HG02943 (cell line): ENCODE results near the gene PTPRG.

Experiments
- ATAC-seq: cut with Tn5 transposase; IDR thresholded peaks from one replicate; pipeline ENCODE4 v1.9.1; 2021; ENCODE audit warnings: mild to moderate bottlenecking, low read depth, moderate library complexity; ENCODE audit not compliant: unreplicated experiment

Gene PTPRG

DNA sequence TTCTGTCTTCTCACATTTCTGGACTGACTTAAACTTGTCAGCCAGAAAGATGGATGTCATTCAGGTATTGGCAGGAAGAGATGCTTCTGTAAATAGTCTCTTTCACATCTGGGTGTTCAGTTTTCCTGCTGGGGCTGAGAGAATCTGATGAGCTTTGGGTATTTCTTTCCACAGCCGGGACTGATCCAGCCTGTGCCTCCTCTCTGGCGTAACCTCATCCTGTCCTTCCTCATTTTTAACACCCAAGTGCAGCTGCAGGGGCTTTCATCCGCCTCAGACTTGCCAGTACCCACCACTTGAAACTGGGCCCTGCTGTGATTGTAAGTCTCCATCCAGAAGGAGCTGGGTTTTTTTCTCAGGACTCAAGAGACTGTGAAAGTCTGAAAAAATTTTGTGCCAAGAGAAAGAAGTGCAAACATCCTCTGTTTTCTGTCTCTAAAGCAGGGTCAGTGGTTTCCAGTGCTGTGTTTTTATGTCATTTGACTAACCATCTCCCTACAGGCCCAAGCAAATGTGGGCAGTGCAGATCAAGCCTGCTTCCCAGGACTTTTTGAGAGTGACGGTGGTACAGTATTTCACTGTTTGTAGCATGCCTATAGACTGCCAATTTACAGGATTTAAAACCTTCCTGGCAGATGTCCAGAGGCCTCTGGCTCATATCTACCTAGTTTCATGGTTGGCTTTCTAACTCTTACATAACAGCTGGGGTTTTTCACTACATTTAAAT lies 342.7 kb downstream of the PTPRG start:
- no peak for ATAC-seq

DNA sequence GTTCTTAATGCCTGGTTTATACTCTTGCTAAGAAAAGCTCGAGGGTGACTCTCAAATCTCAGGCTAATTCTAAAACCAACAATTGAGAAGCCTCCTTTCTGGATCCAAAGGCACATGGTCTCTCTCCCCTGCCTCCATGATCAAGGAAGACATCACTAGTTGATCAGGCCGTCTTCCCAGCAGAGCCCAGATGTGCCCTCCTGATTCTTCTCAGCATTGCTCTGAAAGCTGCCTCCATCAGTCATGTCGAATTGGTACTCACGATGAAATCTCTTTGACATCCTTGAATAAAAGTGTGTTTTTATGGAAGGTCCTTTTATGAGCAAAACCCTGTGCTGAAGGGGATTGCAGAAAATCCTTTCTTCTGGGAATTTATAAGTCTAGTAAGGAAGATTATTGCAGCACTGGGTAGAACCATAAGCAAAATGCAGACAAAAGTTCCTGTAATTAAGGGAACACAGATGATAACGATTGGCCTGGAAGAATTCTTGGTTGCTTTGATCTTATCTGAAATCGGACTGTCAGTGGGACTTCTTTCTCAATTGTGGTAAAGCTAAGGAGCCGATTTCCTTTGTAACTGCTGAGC lies 345.9 kb downstream of the PTPRG start:
- no peak for ATAC-seq

DNA sequence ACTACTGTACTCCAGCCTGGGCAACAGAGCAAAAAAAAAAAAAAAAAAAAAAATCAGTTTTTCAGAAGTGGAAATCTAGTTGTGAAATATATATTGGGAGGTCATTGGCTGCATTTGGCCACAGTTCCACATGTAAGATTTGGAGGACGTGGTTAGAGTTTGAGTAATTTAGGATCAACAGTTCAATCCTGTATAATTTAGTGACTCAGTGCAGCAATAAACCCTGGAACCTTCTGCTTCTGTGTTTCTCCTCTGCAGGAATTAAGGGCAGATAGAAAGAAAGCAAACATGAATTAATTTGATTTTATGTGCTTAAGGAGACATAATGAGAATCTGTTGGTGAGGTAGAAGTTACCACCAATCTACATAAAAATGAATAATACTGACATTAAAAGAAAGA lies 347.0 kb downstream of the PTPRG start:
- no peak for ATAC-seq

DNA sequence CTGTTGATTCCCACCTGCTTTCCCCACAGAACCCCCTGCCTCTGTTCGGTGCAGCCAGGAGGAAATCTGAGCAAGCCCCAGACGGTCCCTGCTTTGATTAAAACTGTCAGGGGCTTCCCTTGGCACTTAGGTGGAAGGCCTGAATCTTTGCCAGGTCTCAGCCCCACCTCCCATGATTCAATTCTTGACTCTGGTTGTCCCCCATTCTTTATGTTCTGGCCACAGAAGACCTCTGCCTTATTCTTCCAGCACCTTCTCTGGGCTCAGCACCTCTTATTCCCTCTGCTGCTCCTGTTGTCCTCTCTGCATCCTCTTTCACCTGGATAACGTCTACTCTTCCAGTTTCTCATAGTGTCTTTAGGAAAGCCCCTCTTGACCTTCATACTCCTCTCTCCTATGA lies 349.4 kb downstream of the PTPRG start:
- no peak for ATAC-seq

DNA sequence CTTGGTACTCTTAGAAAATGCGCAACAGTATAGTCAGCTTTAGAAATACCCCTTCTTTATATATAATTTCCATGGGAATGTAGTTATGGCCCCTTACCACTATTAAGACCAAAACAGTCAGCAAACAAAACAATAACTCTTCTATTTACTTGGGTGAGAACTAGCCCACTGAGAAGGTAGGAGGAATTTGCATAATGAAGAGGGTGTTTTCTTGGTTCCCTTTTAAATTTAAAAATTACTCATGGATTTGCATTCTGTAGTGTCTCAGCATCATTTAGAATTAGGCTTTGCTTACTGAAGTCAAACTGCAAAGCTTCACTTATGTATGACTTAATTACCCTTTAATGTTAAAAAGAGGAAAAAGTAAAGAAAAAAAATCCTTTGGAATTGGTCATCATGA lies 350.8 kb downstream of the PTPRG start:
- peak; percentile 65 for ATAC-seq

DNA sequence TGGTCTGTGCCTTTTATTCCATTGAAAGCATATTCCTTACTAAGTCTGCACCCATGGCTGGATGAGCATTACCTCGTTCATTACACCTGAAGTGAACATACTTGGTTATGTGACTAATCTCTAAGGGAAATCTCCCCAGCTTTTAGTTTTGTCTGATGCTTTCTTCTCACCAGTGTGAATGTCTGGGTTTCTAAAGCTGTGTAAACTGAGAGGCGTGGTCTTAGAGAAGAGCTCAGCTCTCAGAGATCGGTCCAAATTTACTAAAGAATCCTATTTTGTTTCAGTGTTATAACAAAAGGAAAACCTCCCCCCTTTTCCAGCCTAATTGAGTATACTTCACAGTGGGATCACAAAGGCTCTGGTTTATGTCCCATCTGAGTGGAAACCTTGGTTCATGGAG lies 352.3 kb downstream of the PTPRG start:
- ATAC-seq = no peak

DNA sequence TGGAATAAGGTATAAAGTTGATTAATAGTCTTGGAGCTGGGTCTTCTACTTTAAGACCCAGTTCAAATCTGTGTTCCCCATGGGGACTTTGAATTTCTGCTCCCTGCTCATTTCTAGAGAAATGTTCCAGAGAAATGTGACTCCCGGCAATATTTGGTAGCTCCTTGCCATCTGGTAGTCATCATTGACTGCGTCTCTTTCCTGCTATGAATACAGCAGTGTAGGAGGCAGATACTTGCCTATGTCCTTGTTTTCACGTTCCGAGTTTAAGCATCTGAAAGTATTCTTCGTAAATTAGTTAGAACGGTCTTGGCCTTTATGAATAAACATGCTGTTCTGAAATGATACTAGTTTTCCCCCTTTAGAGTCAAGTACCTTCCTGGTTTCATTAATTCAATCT lies 352.9 kb downstream of the PTPRG start:
- no peak for ATAC-seq

DNA sequence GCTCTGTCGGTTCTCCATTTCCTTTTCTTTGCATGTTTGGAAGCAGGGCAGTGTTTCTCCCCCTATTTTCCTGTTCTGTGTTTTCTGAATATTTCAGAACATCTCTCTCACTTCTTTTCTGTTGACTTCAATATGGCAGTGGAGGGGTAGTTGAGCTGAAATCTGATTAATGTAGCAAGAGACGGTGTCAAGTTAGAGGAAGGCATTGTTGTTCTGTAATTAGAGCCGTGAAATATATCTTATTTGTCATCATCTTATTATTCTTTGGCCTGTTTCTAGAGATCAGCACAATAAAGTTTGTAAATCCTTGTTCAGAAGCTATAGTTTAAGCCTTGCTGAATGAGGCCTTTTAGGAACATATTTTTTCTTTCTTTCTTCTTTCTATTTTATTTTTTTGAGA lies 353.9 kb downstream of the PTPRG start:
- ATAC-seq = no peak

DNA sequence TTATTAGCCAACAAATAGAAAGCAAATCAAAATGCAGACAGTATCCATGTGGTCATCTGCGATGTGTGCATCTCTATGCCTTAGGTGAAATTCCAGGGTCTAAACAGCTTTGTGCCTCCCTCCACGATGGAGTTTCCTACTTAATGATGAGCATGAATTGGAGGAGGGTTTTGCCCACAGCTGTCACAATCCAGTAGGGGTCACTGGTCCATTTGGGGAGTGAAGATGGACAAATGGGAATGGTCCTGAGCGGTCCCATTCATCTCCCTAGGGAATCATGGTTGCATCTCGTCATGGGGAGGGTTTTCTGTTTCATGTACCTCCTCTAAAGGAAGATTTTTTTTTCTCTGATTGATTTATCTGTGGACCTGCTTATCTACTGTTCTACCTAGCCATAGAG lies 358.0 kb downstream of the PTPRG start:
- ATAC-seq = no peak

DNA sequence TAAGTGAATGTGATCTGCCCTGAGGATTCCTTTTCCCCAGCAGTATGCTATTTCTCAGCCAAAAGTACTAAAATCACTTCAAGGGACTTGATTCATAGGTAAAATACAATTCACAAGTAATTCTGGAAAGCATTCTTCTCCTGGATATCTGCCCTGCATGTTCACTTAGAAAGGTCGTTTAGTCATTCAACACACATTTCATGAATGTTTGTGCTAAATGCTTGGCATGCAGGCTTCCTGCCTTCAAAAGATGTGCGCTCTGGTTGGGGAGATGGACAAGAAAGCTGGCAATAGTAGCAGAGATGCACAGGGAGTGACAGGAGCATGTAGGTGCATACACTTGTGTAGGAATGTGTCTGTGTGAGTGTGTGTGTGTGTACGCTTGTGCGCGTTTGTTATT lies 360.7 kb downstream of the PTPRG start:
- ATAC-seq = no peak

DNA sequence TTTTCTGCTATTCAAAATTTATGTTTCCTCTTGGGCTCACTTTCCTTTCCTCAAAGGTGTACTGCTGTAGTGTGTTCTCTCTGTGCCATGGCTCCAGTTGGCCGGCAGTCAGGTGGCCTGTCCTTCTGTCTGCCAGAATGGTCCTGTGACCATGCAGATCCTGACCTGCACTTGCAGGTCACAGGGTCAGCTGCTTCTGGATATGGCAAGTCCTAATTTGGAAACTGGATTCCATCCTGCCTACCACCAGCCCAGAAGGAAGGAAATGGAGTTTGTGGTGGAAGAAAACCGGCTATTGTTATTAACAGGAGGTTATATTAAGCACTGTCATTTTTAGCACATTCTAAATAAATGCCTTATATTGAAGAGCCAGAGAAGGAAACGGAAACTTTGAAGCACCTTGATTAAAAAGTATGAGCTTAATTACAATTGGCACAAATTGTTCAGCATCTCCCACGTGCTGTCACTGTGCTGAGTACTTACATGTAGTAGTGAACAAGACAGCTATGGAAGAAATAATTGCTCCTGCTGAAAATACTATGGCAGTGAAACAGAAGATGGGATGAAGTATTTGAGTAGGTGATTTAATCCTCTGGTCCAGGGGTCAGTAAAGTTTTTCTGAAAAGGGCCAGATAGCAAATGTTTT lies 362.8 kb downstream of the PTPRG start:
- ATAC-seq = no peak

DNA sequence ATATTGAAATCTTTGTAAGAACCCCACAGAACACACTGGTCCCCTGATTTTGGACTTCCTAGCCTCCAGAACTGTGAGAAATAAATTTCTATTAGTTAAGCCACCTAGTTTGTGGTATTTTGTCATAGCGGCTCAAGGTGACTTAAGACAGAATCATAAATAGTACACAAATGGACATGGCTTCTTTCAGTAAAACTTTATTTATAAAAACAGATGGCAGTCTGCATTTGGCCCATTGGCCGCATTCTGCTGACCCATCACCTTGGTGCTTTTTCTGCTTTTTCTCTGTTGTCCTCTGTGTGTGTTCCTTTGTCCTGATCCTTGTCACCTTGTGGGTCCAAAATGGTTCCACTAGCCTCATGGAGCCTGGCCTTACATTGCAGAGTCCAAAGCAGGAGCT lies 363.6 kb downstream of the PTPRG start:
- ATAC-seq = no peak

DNA sequence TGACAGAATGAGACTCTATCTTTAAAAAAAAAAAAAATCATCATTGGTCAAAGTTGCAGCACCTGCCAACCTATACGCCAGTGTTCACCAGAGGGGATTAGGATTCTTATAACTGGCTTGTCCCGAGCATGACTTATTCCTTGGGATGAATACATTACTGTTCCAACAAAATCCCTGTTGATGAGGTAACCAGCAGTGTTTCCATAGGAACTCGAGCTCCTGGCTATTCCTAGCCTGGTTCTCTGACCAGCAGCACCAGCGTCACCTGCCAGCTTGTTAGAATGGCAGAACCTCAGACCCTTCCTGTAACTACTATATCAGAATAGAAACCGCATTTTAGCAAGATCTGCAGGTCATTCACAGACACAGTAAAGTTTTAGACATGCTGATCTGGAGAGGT lies 364.4 kb downstream of the PTPRG start:
- ATAC-seq = no peak

DNA sequence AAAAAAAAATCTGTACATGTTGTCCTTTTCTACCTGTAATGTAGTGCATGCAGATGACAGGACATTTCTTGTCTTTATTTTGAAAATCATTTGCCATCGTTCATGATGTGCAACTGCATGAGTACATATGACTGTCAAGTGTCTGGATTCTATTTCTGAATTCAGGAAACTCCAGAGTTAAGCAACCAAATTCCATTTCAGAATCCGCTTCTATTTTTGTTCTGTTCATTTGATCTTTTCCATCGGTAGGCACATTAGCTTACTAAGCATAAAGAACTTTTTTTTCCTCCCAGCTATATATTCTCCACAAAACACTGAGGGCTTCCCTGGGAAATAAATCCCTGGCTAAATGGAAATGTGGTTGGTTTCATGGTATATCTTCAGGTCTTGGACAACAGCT lies 365.6 kb downstream of the PTPRG start:
- ATAC-seq = no peak

DNA sequence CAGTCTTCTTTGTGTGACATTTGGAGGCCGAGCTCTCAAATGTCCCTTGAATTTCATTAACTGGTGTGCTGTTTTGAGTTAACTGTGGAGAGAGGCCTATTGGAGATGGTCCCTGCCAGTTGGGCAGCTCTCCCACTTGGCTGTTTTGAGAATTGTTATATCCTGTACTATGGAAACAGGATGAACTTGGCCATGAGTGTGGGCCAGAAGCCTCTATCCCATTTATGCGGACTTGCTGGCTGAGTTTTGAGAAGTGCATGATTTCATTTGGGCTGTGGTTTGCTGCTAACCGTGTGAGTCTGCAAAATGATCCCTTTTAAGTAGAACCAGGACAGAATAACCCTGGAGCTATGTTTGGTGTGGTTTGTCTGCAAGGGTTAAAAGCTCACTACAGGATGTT lies 366.0 kb downstream of the PTPRG start:
- no peak for ATAC-seq

DNA sequence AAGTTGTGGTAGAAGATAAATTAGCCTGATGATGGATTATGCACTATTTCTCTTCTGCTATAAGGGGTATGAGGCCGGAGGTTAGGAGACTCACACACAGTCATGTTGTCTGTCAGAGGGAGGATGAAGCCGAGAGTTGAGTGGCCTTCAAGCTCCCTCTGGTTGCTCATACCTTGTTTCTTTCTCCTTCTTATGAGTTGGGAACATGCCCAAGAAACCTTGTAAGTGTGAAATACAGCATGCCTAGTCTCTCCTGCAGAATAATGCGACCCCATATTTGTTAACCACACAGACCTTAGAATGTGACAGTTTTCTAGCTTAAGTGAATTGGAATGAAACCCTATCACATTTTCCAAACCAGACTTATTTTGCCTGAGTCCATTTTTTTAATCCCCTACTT lies 366.7 kb downstream of the PTPRG start:
- ATAC-seq = no peak

DNA sequence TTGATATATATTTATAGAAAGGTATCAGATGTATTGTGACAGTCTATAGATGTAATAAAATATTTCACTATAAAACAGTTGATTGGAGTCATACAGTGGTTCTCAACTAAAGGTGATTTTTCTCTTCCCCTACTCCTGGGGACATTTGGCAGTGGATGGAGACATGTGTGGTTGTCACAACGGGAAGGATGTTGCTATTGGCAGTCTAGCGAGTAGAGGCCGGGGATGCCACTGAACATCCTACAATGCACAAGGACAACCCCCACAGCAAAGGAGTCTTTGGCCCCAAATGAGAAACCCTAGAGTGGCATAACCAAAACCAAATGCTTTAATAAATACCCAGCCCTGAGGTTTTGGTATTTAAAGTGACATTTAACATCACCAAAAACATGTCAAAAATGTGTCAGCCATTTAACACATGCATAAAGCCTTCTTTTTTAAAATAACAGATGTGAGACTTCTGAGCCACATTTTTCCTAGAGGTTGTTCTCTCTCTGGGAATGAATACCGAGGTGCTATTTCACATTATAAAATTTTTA lies 367.5 kb downstream of the PTPRG start:
- no peak for ATAC-seq

DNA sequence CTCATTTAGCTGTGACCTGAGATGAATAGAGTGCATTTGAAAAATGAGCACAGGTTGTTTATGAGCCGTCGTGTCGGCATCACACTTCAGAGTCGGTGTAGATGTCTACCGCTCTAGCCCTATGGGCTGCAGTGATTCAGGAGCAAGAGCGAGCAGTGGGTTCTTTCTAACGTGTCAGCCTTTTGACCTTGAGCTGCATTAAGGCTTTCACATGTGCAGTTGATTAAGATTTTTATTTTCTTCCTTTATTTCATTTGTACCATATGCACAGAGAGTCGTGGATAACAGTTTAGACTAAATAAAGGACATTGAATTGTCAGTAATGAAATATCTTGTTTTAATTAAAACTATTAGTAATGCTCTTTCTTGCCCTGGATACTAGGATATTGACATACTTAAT lies 368.2 kb downstream of the PTPRG start:
- no peak for ATAC-seq

DNA sequence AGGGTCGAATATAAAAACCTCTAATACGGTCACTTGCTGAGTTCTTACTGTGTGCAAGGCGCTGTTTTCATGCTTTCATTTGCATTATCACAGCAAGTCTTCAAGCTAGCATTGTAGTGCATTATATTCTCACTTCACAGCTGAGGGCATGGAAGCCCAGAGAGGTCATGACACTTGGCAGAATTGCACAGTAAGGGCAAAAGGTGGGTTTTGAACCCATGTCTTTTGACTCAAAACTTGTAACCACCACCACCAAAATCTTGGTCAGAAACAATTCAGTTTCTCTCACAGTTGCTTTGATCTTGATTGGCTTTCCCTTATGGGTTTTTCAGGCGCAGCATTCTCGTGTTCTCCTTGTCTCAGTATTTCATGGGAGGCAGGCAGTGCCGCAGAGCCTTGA lies 371.1 kb downstream of the PTPRG start:
- no peak for ATAC-seq

DNA sequence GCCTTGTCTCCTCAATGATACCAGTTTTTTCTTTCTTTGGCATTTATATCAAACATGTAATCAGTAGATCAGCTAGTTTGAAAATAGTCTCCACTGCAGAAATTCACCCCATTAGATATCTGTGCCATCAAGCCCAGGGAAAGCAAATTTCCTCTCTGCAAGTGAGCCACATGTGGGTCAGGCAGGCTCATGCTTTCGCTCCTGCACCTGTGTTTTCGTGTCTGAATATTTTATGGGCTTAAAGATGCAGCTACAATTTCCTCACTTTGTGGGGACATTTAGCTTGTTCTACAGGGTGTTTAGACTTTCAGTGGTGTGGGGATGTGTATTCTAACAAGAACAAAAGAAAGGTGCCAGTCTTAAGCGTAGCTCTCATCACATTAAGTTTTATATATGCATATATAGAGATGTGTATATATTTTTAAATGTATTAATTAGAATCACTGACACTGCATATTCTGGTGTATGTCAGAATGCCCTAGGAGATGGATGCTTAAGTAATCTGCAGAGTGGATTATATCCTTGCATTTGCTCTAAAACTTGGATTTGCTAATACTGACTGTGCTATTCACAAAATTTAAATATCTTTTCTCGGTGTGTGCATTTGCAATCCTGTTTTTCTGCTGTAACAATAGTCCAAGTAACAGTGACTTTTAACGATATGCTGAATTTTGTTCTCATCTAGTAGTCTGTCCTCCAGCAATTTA lies 372.6 kb downstream of the PTPRG start:
- ATAC-seq = no peak

DNA sequence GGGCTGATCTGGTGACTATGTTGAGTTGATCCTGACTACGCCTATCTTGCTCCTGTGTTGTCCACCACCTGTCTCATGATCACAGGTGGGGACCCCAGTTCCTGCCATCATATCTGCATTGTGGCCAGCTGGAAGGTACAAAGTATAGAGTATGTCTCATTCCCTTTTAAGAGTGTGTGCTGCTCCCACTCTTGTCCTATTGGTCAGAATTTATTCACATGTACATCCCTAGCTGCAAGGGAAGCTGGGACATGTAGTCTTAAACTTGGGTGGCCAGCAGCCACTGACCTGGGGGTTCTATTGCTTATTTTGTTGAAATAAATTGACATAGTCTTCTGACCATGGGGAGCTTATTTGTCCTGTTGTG lies 373.1 kb downstream of the PTPRG start:
- ATAC-seq = no peak
